ENCODE results near the gene MRPL3. TPM values are rescaled to one million over a fixed set of nuclear protein-coding genes. Genes with fewer than 3 reads are reported as not detected.

The MRPL3 gene
- total RNA-seq, 1 experiment from 2014 or later, result 233 TPM

- no TSS peak for BruUV-seq (replicated peaks)
- Histone ChIP-seq H3K79me2 (ENCODE audit: low read length) (no peaks in the 10 kb centered on the region), H3K9me3 (ENCODE audit: low read length) (no peaks in the 10 kb centered on the region), H3K9me2 (replicated peaks; ENCODE audit: low read length) (no peaks in the 10 kb centered on the region), H4K20me1 (ENCODE audit: low read length) (no peaks in the 10 kb centered on the region), H3K4me3 (ENCODE audit: low read length) (no peak overlapping the region), H3K9ac (ENCODE audit: low read length) (no peak overlapping the region), H3F3A (ENCODE audit: low read length, unreplicated experiment) (no peaks in the 10 kb centered on the region), H3K4me1 (ENCODE audit: insufficient read depth, low read length) (peaks cover 24% of the 10 kb centered on the region), H3K36me3 (ENCODE audit: low read depth, low read length) (no peaks in the 10 kb centered on the region), H3K27me3 (ENCODE audit: low read length) (no peaks in the 10 kb centered on the region), H3K4me2 (ENCODE audit: low read length) (no peak overlapping the region), H3K27ac (ENCODE audit: low read length) (no peak overlapping the region), H2AFZ (ENCODE audit: low read length) (no peak overlapping the region)
- TF ChIP-seq CTCF (conservative IDR thresholded peaks at IDR 0.05; ENCODE audit: low read depth, low read length) (no peak), EZH2phosphoT487 (IDR thresholded peaks at IDR 0.05; ENCODE audit: borderline replicate concordance, low read length) (no peak), EZH2 (IDR thresholded peaks at IDR 0.05; ENCODE audit: low read length, unreplicated experiment) (no peak)
- ATAC-seq (no peak), DNase-seq (no peak)
- CTCF ChIA-PET, result no interaction called here
- POLR2A ChIA-PET (ENCODE audit: unreplicated experiment), result no interaction called here
- intact Hi-C loops (cut with micrococcal nuclease), result loop anchor here (5.0 kb wide), 1 partner anchor 486 kb away; no protein-coding TSS in a partner anchor
Measured at GRCh38 chr3:131541288-131541687, 38.5 kb upstream of the MRPL3 start.

- no TSS peak for BruUV-seq (replicated peaks)
- Histone ChIP-seq H3K27ac (ENCODE audit: low read length) (no peak overlapping the region), H3K79me2 (ENCODE audit: low read length) (no peaks in the 10 kb centered on the region), H3K27me3 (ENCODE audit: low read length) (no peaks in the 10 kb centered on the region), H3K9me2 (replicated peaks; ENCODE audit: low read length) (no peaks in the 10 kb centered on the region), H3F3A (ENCODE audit: low read length, unreplicated experiment) (no peaks in the 10 kb centered on the region), H3K9me3 (ENCODE audit: low read length) (no peaks in the 10 kb centered on the region), H3K4me2 (ENCODE audit: low read length) (no peak overlapping the region), H3K4me3 (ENCODE audit: low read length) (no peak overlapping the region), H2AFZ (ENCODE audit: low read length) (no peak overlapping the region), H3K9ac (ENCODE audit: low read length) (no peak overlapping the region), H3K36me3 (ENCODE audit: low read depth, low read length) (no peaks in the 10 kb centered on the region), H3K4me1 (ENCODE audit: insufficient read depth, low read length) (peaks cover 29% of the 10 kb centered on the region), H4K20me1 (ENCODE audit: low read length) (no peaks in the 10 kb centered on the region)
- DNase-seq (no peak), ATAC-seq (no peak)
- ChIA-PET POLR2A (ENCODE audit: unreplicated experiment) (no interaction called here), CTCF (no interaction called here)
- intact Hi-C loops (cut with micrococcal nuclease), result loop anchor here (5.0 kb wide), 1 partner anchor 486 kb away; no protein-coding TSS in a partner anchor
- TF ChIP-seq CTCF (conservative IDR thresholded peaks at IDR 0.05; ENCODE audit: low read depth, low read length), result no peak
- TF ChIP-seq EZH2phosphoT487 (IDR thresholded peaks at IDR 0.05; ENCODE audit: borderline replicate concordance, low read length), result no peak
- no peak for TF ChIP-seq EZH2 (IDR thresholded peaks at IDR 0.05; ENCODE audit: low read length, unreplicated experiment)
Measured at GRCh38 chr3:131540821-131541220, 38.0 kb upstream of the MRPL3 start.

- ATAC-seq, result no peak
- no peaks in the 10 kb centered on the region for H3K9me2 ChIP-seq (replicated peaks; ENCODE audit: low read length)
- no peak for TF ChIP-seq EZH2 (IDR thresholded peaks at IDR 0.05; ENCODE audit: low read length, unreplicated experiment)
- TF ChIP-seq EZH2phosphoT487 (IDR thresholded peaks at IDR 0.05; ENCODE audit: borderline replicate concordance, low read length), result no peak
- TF ChIP-seq CTCF (conservative IDR thresholded peaks at IDR 0.05; ENCODE audit: low read depth, low read length), result no peak
- H3K4me1 ChIP-seq (ENCODE audit: insufficient read depth, low read length), result peaks cover 32% of the 10 kb centered on the region
- POLR2A ChIA-PET (ENCODE audit: unreplicated experiment), result no interaction called here
- no peaks in the 10 kb centered on the region for H3K36me3 ChIP-seq (ENCODE audit: low read depth, low read length)
- no TSS peak for BruUV-seq (replicated peaks)
- no peak overlapping the region for H2AFZ ChIP-seq (ENCODE audit: low read length)
- H3K4me2 ChIP-seq (ENCODE audit: low read length), result no peak overlapping the region
- H3K79me2 ChIP-seq (ENCODE audit: low read length), result no peaks in the 10 kb centered on the region
- intact Hi-C loops (cut with micrococcal nuclease), result loop anchor here (5.0 kb wide), 1 partner anchor 487 kb away; no protein-coding TSS in a partner anchor
- H3K27ac ChIP-seq (ENCODE audit: low read length), result no peak overlapping the region
- no peaks in the 10 kb centered on the region for H4K20me1 ChIP-seq (ENCODE audit: low read length)
- H3K9ac ChIP-seq (ENCODE audit: low read length), result no peak overlapping the region
- CTCF ChIA-PET, result no interaction called here
- H3K9me3 ChIP-seq (ENCODE audit: low read length), result no peaks in the 10 kb centered on the region
- no peaks in the 10 kb centered on the region for H3F3A ChIP-seq (ENCODE audit: low read length, unreplicated experiment)
- no peaks in the 10 kb centered on the region for H3K27me3 ChIP-seq (ENCODE audit: low read length)
- no peak for DNase-seq
- H3K4me3 ChIP-seq (ENCODE audit: low read length), result no peak overlapping the region
Measured at GRCh38 chr3:131540143-131540542, 37.4 kb upstream of the MRPL3 start.
